GM21526 (cell line): ENCODE data around the gene PPIF.

Source experiments
- ATAC-seq: cut with Tn5 transposase; IDR thresholded peaks from one replicate; pipeline ENCODE4 v1.9.1; 2021; ENCODE audit warnings: moderate library complexity; ENCODE audit not compliant: unreplicated experiment, low FRiP score

Gene PPIF

GRCh38 chr10:79397575-79398303 lies 50.5 kb downstream of the PPIF start:
- ATAC-seq: no peak

- ATAC-seq: no peak
Observed at GRCh38 chr10:79398642-79399041, 51.4 kb downstream of the PPIF start.

- no peak for ATAC-seq
Observed at GRCh38 chr10:79399223-79399831, 52.1 kb downstream of the PPIF start.

DNA sequence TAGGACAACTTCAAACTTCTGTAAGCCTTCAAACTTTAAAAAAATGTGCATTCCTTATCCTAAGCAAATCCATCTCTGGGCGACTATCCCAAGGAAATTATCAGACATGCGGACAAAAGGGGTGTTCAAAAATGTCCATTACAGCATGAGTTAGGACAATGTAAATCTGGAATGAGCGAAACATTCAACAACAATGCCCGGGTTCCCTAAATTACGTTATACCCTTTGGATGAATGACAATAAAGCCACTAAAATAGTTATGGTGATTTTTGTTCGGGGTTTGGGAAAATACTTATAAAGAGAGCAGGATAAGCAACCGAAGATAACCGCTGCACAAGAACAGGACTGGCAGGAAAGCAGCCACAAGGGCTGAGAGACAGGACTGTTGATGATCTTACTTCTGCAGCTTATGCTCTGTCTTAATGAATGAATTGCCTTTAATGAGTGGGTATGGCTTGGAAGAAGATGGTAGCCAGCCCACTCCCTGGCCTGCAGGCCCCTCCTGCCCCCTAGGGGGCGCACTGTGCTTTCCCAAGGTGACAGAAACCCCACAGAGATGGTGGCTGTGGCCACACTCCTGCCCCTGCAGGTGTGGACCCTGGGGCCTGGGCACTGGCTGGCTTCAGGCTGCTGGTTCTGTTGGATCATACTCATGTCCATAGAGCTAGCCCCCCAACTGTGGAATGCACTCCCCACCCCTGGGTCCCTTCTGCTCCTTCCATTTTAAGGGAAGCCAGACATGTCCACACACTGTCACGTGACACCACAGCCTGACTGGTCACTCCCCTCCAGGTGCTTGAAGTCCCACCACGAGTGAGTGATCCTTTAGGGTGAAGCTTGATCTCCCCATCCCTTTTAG lies 53.1 kb downstream of the PPIF start:
- ATAC-seq: no peak

DNA sequence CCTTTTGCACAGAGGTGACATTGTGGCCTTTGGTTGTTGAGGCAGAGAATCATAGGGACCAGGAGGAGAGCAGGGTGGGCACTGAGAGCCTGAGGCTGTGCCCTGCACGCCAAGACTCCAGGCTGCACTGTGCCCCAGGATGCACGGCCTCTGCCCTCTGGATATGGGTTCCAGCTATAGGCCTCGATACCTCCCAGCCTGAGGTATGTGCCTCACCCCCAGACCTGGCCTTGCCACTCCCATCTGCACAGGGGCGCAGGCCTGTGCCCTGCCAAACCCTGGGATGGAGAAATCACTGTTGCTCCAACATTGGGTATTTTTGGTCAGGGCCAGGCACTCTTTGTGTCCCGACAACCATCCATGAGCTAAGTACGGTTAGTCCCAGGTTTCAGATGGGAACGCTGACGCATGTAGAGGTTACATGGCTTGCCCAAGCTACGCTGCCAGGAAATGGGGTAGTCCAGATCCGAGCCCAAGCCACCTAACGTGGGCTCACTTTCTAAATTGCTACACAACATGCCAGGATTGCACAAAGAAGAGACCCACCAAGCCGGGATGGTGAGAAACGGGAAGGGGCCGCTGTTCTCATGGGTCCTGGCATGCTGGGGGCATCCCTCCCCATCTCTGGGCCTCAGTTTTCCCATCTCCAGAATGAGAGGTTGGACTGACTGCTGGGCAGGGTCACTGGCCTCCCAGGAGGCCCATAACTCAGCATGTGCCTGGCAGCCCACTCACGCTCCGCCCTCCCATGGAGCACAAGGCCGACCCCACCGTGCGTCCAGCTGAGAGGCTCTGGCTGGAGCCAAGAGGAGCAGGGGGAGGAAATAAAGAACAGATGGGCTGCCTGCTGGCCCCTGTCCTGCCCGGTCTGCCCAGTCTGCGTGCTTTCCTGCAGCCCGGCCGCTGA lies 54.0 kb downstream of the PPIF start:
- no peak for ATAC-seq

GRCh38 chr10:79402625-79402946 lies 55.3 kb downstream of the PPIF start:
- ATAC-seq: no peak

DNA sequence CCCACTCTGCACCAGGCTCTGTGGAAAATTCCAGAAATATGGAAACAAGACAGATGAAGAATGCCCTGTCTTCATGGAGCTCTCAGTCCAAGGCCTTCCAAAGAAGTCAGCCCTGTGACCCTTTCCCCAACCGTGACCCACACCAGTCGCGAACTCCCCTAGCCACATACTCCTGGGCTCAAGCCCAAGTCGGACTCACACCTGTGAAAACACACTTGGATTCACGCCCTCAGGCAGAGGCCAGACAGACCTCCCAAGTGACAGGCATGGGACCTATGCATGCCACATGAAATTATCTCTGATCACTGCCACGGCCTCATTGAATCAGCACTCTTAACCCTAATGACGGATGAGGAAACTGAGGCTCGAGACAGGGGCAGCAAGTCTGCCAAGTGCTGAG lies 55.7 kb downstream of the PPIF start:
- no peak for ATAC-seq

- ATAC-seq: no peak
Observed at GRCh38 chr10:79403441-79404230, 56.4 kb downstream of the PPIF start.

- no peak for ATAC-seq
Observed at GRCh38 chr10:79404231-79404609, 57.0 kb downstream of the PPIF start.

DNA sequence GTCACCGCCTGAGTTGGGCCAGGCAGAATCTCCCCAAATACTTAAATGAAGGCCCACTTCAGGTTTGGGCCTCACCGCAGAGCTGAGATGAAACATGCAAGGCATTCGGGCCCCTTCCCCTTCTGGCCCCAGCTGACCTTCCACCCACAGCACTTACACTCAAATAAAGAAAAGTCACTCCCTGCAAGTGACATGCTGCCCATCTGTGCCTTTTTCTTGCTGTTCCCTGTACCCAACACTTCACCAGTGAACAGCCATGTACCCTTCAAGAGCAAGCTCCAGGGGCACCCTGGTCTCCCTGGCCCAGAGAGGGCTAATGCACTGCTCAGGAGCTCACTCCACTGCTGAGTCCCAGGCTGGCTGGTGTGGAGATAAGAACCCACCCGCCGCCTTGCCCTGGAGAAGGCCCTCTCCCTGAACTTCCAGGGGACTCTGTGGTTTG lies 57.4 kb downstream of the PPIF start:
- ATAC-seq: no peak
